Coronary artery (tissue), 2 donors: Measurements from ENCODE around the gene TFCP2L1.

Experiments used
- DNase-seq: peaks from one replicate; pipeline ENCODE4 v3.0.0-alpha.2; 2017; ENCODE audit warnings: low spot score
- H3K27ac ChIP-seq, 2 donors: fragments of 200-600 bp; sonication (generic); one replicate each; pipeline ENCODE4 v1.5.1; 2016 to 2019
- H3K4me3 ChIP-seq: fragments of 200-600 bp; sonication (generic); 2 replicates; pipeline ENCODE4 v1.5.1; 2016; ENCODE audit warnings: mild to moderate bottlenecking, moderate library complexity
- CTCF ChIP-seq: fragments of 200-600 bp; sonication (generic); IDR thresholded peaks from one replicate; pipeline ENCODE4 v1.5.1; 2019; ENCODE audit warnings: antibody characterized with exemption

Gene TFCP2L1

GRCh38 chr2:121260370-121261154 is 24.4 kb downstream of the TFCP2L1 start:
- no peak for DNase-seq

GRCh38 chr2:121258051-121258450 is 27.0 kb downstream of the TFCP2L1 start:
- H3K27ac ChIP-seq, result no peak overlapping the region
- DNase-seq, result no peak
- no peak overlapping the region for H3K4me3 ChIP-seq
- no peak for TF ChIP-seq CTCF

More at GRCh38 chr2:121260370-121261154, 24.4 kb downstream of the TFCP2L1 start:
- H3K27ac ChIP-seq, result no peak overlapping the region
- TF ChIP-seq CTCF, result no peak
- H3K4me3 ChIP-seq, result no peak overlapping the region

- no peak for DNase-seq
Measured at GRCh38 chr2:121257480-121257840, 27.5 kb downstream of the TFCP2L1 start.

GRCh38 chr2:121256720-121257479 is 28.1 kb downstream of the TFCP2L1 start:
- no peak overlapping the region for H3K4me3 ChIP-seq
- H3K27ac ChIP-seq, result no peak overlapping the region
- TF ChIP-seq CTCF, result no peak
- DNase-seq, result no peak

More at GRCh38 chr2:121257480-121257840, 27.5 kb downstream of the TFCP2L1 start:
- Histone ChIP-seq H3K27ac (no peak overlapping the region), H3K4me3 (no peak overlapping the region)
- TF ChIP-seq CTCF, result no peak

- H3K4me3 ChIP-seq, result no peak overlapping the region
- DNase-seq, result no peak
- no peak overlapping the region for H3K27ac ChIP-seq
- TF ChIP-seq CTCF, result no peak
Measured at GRCh38 chr2:121255358-121255757, 29.6 kb downstream of the TFCP2L1 start.

- no peak for DNase-seq
- H3K27ac ChIP-seq, result no peak overlapping the region
- TF ChIP-seq CTCF, result no peak
- H3K4me3 ChIP-seq, result no peak overlapping the region
Measured at GRCh38 chr2:121254748-121255147, 30.3 kb downstream of the TFCP2L1 start.
